GM21515 (cell line): ENCODE measurements around the gene PLCB4.

Experiments used
- ATAC-seq: cut with Tn5 transposase; IDR thresholded peaks from one replicate; pipeline ENCODE4 v1.9.1; 2021; ENCODE audit not compliant: unreplicated experiment

The PLCB4 gene

DNA sequence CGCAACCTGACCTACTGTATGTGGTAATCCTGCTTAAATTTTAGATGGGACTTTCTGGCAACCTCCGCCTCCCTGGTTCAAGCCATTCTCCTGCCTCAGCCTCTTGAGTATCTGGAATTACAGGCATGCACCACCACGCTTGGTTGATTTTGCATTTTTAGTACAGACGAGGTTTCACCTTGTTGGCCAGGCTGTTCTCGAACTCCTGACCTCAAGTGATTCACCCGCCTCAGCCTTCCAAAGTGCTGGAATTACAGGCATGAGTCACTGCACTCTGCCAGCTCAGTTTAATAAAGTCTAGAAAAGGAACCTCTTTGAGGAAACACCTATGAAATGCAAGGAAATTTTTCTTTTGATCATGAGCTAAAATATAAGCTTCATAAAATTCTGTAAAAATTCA, 9.0 kb upstream of the PLCB4 start:
- ATAC-seq: no peak

DNA sequence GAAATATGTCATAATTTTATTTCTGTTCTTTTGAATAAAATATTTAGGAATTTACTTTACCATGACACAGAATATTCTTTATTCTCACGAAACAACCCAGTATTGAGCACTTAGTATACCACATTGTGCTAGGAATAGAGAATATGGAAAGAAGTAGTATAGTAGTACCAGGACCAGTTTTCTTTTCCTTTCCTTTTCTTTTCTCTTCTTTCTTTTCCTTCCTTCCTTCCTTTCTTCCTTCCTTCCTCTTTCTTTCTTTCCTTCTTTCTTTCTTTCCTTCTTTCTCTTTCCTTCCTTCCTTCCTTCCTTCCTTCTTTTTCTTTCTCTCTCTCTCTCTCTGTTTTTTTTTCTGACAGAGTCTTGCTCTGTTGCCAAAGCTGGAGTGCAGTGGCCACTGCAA, 7.5 kb upstream of the PLCB4 start:
- ATAC-seq: no peak

DNA sequence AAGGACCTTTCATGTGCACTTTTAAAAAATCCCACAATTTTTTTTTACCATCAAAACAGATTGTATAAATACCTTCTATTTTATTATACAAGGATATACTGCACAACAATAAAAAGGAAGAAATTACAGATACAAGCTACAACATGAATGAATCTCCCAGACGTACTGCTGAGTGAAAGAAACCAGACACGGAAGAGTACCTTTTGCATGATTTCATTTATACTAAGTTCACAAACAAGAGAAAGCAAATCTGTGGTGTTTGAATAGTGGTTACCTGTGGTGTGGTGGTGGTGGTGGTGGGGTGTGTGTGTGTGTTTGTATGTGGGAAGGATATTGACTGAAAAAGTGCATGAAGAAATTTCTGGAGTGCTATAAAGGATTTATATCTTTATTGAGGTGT, 6.8 kb upstream of the PLCB4 start:
- no peak for ATAC-seq

DNA sequence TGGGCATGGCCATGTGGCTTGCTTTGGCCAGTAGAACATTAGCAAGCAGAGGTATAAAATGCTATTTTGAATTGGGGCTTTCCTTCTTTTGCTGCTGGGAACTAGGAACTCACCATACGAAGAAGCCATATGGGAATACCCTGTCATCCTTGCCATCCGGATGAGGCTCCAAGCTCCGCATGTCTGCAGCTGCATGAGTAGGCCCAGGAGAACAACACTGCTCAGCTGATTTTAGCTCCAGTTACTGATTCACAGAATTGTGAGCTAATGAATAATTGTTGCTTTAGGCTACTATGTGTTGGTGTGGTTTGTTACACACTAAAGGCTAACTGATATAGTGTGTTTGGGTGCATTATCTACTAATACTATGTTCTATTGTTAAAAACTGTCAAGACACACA, 2.7 kb upstream of the PLCB4 start:
- ATAC-seq: no peak

DNA sequence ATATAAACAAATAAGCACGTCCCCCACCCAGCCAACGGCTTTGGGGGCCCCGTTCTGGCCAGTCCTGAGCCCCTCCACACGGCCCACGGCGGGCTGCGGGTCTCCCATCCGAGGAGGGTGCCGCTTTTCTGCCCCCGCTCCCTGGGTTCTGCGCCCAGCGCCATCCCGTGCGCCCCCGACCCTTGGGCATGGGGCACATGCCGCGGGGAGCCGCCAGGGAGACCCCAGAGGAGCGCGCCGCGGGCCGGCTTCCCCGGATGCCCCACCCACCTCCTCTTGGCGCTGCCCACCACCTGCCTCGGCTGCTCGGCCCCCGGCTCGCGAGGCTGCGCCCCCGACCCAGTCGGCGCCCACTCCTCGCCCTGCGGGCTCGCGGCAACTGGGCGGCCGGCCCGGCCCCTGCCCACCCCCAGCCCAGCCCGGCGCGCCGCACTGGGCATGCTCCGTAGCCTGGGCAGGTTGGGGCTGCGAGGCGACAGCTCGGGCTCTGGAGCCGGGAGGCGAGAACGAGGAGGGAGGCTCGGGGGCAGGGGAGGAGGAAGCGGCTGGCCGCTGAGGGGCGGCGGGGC, 570 bp upstream of the PLCB4 start:
- no peak for ATAC-seq

DNA sequence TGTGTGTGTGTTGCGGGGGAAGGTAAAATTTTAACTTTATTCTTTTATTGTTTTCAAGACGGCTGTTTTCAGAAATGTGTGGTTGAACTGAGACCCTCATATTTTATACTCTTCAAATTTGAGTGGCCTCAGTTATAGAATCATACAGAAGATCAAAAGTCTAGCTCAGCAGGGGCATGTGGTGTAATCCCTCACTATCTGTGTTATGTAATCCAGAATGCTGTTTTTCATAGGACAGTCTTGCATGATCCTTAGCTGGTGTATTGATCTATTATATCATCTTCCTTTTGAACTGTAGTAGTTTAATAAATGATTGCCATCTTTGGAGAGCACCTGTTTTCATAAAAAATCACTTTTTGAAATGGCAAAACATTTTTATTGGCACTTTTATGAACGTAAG, 1.4 kb downstream of the PLCB4 start:
- ATAC-seq: no peak

DNA sequence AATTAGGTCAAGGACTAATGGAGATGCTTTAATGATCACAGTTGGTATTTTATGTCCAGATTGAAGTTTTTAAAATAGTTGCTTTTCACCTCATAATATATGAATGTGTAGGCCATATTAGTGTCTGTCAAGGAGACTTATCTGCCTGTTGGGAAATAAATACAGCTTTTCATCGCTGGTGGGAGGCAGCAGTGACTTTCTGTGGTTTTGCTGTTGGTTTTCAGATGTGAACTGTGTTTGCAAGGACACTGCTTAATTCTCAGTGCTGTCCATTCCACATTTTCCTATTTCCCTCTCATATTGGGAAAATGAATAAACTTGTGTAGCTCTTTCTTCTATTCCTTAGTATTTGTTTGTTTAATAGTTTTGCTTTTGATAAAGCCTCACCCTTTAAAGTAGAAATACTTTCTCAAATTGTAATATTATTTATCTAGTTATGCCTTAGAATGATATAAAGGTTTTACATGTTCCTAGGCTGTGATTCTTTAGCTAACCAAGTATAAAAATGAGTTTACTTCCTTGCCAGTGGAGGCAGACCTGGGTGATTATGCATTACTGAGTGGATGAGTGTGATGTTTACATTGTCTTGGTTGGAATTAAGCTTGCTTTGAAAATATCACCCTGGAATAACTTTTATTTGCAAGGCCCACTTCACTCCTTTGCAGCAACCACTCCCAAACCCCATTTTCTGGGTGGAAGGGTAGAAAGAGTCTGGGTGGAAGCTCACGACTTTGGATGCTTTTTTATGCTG, 3.3 kb downstream of the PLCB4 start:
- ATAC-seq: no peak

DNA sequence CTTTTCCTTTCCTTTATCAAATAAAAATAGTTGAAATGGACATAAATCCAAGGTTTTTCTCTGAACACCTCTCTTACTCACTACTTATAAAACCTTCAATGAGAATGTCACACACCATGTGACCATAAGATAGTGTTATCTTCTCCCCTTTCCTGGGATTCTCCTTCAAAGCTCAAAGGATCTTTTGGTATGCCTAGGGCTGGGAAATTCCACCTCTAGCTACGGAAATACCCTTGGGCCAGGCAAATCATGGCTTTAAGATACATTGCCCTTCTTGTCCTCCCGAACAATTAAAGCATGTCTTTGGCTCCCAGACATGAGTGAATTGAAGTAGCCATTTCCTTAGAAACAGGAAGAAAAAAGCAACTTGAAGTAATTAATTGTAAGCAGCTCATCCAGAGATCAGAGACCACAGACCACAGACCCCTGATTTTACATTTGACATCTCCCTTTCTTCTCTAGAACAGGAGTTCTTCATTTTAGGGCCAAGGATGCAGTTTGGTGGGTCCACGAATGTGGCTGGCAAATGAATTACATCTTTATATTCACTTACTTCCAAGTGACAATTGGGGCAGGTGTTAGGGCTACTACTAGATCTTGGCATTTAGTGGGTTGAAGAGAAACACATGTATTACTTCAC, 4.1 kb downstream of the PLCB4 start:
- no peak for ATAC-seq

DNA sequence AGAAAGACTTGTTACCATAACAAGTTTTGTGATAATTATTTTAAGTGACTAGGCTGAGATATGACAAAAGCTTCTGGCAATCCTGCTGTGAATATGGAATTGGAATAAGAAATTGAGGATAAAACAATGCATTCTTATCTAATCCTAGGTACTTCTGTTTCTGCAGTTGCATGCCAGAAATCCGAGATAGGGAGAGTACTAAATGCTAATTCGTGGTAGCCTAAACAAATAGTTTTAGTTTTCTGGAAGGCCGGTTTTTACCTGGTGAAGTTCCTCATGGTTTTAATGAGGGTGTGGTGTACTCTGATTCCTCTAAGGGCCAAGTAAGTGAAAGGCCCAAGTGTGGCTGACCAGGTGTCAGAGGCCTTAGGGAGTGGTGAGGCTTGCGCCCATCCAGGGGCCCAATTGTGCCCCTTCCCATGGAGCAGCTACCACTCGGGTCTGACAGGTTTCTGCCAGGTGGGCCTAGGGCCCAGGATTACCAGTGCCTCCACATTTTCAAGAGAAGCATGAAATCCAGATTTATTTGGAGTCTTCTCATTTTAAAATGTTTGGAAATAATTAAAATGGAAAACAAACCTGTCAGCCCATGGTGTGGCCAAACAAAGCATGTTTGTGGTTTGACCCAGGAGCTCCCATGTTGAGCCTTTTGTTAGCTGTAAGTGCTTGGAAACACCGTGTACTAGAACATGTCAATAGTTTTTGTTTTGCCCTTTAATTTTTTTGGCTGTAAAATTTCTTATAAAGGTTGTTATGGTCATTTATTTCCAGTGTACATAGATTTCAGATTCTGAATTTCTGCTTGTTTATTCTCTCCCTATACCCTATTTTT, 6.6 kb downstream of the PLCB4 start:
- no peak for ATAC-seq

DNA sequence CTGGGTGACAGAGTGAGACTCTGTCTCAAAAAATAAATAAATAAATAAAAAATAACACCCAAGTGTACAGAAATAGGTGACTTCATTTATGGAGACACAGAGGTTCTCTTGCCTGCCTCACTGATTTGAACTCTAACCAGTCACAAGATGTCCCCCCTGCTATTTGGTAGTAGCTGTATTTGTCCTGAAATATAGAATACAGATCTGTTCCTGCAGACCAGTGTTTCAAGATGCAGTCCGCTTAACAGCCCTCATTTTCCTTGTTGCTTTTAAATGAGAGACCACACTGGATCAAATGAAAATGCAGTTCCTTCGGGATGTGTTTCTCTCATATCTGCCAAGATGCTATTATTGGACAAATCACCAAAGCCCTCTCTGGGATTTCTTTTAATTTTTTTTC, 7.6 kb downstream of the PLCB4 start:
- ATAC-seq: no peak

DNA sequence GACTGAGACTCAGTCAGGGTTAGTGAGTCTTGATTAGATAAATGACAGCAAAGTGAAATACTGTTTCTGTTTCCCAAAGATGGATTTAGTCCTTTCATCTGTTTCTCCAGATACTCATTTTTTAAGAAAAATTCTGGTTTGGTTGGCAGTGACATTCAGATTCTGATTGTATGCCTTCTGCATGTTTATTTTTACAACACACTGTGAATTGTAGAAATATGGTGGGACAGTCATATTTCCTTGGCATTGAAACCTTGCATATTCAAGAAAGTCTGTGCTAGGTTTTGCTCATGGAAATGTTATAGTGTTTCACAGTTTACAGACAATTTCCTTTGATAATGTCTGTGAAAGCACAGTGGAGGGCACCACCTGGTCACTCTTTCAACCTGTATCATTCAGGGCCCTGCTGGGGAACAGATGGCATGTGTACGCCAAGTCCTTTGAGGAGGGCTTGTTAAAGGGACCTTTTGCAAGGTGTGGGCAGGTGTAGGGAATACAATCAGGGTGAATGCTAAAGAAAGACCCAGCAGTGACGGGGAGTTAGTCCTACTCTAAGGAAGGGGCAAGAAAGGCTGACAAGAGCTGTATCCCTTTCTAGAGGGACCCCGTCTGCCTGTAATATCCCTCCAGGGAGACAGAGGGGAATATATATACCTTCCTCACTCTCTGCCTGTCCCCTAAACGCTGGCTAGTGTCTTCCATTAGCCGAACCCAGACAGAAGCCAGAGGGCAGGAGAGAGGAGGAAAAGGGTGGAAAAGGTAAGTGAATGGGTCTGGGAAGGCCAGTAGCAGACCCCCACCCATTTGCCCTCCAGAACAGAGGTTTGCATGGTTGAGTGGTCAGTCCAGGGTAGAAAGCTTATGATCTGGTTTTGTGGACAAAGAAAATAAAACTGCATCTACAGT, 10.2 kb downstream of the PLCB4 start:
- ATAC-seq: no peak

DNA sequence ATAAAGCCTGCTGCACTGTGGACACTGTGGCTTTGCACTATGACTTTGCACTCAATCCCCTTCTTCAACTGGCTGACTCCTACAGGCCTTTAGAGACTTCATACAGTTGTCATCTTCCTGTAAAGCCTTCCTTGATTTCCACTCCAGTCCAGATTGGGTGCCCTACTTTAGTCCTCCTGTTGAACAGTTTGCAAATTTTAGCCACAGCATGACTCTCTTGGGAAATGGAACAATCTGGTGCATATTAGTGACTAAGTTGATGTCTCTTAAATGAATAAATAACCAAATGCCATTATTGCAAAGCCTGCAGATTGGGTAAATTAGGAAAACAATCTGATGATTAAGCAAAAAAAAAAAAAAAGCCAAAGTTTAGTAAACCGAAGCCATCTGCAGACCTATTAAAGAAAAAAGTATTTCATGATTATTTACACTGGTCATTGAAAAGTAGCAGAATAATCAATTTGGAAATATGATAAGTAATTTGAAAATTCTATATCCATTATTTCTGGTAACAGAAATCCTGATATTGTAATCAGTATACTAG, 12.6 kb downstream of the PLCB4 start:
- ATAC-seq: no peak

DNA sequence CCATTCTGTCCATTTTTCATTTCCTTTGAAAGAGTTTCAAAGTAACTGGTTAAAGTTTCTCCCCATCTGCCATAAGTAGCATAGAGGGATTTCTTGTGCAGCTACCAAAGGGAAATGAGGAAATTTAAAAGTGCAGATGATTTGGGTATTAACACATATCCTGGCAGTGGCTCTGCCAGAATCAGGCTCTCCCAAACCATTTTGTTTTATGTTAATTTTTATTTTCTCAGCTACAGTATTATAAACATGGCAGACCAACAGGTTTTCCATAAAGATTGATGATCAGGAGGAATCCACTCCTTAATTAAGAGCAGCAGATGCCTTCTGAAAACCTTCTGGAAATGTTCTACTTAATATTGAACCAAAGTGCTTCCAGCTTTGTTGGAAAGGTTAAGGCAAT, 13.9 kb downstream of the PLCB4 start:
- ATAC-seq: no peak

DNA sequence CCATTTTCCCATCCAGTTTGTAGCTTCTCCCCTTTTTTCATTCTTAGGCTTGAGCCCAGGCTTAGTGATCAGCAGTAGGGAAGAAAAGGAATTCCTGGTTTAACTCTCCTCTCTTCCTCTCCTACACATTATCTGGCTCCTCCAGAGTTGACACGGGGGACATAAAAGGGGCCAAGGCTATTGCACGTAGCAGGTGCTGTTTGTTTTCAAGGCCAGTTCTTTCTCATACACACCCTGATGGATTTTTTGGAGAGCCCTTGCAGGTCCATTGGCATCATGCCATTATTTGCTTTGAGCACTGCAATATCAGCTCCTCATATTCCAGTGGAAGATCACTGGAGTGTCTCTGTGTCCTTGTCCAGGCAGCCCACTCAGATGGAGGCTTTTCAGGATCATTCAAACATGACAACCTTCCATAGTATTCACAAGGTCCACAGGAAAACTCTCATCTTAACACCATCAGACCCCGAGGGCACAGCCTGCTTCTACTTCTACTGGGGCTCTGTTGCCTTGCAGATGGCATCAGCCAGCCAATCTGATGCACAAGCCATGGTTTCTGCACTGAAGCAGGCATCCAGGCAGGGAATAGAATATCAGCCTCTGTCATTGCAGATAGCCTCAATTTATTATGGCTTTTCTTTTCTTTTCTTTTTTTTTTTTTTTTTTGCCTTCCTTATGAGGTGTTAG, 18.8 kb downstream of the PLCB4 start:
- no peak for ATAC-seq

DNA sequence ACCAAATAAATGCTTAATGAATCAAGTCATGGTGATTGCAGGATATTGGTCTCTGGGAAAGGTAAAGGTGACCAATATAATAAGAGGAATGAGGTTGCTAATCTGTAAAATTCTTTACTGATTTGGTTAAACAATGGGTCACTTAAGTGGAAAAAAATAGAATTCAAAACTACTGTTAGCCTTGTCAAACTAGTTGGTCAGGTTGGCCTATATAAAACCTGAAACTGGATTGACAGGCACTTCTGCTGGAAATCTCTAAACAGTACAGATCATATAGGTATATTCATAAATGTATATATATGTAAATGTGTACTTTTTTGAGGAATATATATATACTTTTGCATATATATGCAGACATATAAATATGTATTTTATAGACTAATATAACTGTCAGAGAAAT, 19.7 kb downstream of the PLCB4 start:
- ATAC-seq: no peak

DNA sequence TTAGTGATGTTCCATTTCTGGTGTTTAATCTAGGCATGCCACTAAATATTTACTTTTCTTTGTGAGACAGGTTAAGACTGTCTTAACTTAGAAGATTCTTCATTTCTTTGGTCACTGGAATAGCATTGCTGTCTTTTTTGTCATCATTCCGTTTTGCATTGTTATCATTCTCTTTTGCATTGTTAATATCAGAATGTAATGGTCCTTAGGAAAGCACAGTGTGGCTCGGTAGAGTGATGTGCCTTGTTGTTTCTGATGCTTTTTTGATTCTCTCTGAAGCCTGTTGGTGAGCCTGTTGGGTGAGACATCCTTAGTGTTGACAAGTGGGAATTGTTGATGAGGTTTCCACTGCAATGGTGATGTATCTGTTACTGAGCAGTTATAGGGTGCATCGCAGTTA, 23.2 kb downstream of the PLCB4 start:
- no peak for ATAC-seq

DNA sequence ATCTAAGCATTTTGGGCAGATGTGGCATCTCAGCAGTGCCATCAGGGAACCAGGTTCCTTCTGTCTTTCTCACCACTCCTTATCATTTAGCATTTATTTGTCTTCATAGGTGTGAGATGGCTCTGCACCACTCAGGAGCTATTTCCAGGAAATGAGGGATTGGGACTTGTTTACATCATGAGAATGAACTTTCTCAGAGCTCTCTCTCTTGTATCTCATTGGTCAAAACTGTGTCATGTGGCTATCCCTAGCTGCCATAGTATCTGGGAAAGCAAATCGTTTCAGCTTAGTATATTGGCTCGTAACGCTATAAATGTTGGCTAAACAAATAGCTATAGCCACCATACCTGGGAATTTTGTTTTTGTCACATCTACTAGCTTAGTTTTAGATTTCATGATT, 23.8 kb downstream of the PLCB4 start:
- ATAC-seq: no peak

DNA sequence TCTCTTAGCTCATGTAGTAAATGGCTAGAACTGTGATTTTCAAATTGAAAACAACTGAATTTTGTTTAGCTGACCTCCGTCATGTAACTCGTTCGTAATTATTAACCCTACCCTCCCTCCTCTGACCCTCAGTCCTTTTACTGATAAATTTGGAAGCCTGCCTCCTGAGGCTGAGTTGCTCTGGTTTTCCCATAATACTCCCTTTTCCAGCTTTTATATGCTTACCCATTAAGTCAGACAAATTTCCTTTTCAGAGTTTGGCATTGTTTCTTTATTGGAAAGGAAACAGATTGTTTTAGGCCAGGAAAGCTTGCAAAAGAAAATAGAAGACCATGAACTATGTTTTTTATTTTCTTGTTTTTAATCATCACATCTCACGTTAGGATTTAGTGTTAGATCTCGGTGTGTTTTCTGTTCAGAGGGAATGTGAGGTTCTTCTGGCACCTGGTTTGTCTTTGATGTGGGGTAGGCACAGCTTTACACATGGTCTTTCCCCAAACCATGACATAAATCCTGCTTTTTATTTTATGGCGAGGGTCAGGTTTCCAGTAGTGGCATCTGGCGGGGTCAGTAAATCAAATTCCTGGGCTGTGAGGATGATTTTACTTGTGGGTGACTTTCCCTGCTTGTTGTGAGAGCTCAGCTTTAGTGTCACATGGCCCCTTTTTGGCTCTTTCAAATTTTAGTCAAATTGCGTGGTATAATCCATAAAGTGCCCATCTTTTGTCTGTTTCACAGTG, 24.5 kb downstream of the PLCB4 start:
- no peak for ATAC-seq

DNA sequence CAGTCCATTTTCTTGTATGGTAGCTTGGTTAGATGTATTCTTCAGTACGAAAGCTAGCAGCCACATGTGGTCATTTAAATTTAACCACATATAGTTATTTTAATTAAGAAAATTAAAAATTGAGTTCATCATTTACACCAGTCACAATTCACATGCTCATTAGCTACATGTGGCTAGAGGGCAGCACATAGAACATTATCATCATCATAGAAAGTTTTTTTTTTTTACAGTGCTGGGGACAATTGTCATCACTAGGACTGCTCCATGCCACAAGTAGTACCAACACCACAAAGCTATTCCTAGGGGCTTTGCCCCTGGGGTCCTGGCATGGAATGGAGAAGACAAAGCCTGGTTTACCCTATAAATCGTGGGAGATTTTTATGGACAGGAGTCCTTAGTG, 30.5 kb downstream of the PLCB4 start:
- no peak for ATAC-seq
